Measurements from ENCODE around the gene METTL25. TPM values are rescaled to one million over a fixed set of nuclear protein-coding genes. Genes with fewer than 3 reads are reported as not detected.

The METTL25 gene
- total RNA-seq, 2 experiments from 2014 or later, result 8.0 to 12.5 TPM

- BruUV-seq (replicated peaks), result no TSS peak
- Histone ChIP-seq H3K79me2 (ENCODE audit: insufficient read depth, low read depth, low read length) (no peaks in the 10 kb centered on the region), H3K27ac (ENCODE audit: low read depth, low read length, poor library complexity, severe bottlenecking) (no peak overlapping the region), H3K4me2 (ENCODE audit: low read length) (no peak overlapping the region), H3K4me1 (ENCODE audit: insufficient read depth, low read length, poor library complexity, severe bottlenecking) (no peaks in the 10 kb centered on the region), H2AFZ (ENCODE audit: low read length) (no peak overlapping the region), H3K4me3 (ENCODE audit: low read depth, low read length, poor library complexity, severe bottlenecking) (no peak overlapping the region), H3K9me2 (ENCODE audit: insufficient read depth, low read length) (no peaks in the 10 kb centered on the region), H3K36me3 (ENCODE audit: insufficient read depth, low read length) (no peaks in the 10 kb centered on the region), H4K20me1 (ENCODE audit: insufficient read depth, low read length) (no peaks in the 10 kb centered on the region), H3K9me3 (ENCODE audit: low read length) (no peaks in the 10 kb centered on the region)
- TF ChIP-seq, protein P1, sequence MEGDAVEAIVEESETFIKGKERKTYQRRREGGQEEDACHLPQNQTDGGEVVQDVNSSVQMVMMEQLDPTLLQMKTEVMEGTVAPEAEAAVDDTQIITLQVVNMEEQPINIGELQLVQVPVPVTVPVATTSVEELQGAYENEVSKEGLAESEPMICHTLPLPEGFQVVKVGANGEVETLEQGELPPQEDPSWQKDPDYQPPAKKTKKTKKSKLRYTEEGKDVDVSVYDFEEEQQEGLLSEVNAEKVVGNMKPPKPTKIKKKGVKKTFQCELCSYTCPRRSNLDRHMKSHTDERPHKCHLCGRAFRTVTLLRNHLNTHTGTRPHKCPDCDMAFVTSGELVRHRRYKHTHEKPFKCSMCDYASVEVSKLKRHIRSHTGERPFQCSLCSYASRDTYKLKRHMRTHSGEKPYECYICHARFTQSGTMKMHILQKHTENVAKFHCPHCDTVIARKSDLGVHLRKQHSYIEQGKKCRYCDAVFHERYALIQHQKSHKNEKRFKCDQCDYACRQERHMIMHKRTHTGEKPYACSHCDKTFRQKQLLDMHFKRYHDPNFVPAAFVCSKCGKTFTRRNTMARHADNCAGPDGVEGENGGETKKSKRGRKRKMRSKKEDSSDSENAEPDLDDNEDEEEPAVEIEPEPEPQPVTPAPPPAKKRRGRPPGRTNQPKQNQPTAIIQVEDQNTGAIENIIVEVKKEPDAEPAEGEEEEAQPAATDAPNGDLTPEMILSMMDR (conservative IDR thresholded peaks at IDR 0.05; ENCODE audit: low read length), result no peak
- ChIA-PET CTCF (ENCODE audit: unreplicated experiment) (no interaction called here), POLR2A (interaction anchor here (1.2 to 2.2 kb wide), 2 partner anchors 10 to 15 kb away, joined by 6 to 7 read pairs; no protein-coding TSS in a partner anchor)
- DNase-seq (ENCODE audit: low spot score), result no peak
- intact Hi-C loops (cut with micrococcal nuclease; ENCODE audit: unreplicated experiment), result no loop called here
Observed at GRCh38 chr12:82426586-82426985, 68.3 kb downstream of the METTL25 start.

- no peaks in the 10 kb centered on the region for H3K9me2 ChIP-seq (ENCODE audit: insufficient read depth, low read length)
- CTCF ChIA-PET (ENCODE audit: unreplicated experiment), result no interaction called here
- no peak for DNase-seq (ENCODE audit: low spot score)
- intact Hi-C loops (cut with micrococcal nuclease; ENCODE audit: unreplicated experiment), result no loop called here
- no TSS peak for BruUV-seq (replicated peaks)
- H2AFZ ChIP-seq (ENCODE audit: low read length), result no peak overlapping the region
- no peaks in the 10 kb centered on the region for H3K79me2 ChIP-seq (ENCODE audit: insufficient read depth, low read depth, low read length)
- POLR2A ChIA-PET, result interaction anchor here (0.9 to 1.5 kb wide), 2 partner anchors 9 to 16 kb away, joined by 3 to 4 read pairs; no protein-coding TSS in a partner anchor
- no peaks in the 10 kb centered on the region for H3K36me3 ChIP-seq (ENCODE audit: insufficient read depth, low read length)
- no peak overlapping the region for H3K4me3 ChIP-seq (ENCODE audit: low read depth, low read length, poor library complexity, severe bottlenecking)
- H3K4me1 ChIP-seq (ENCODE audit: insufficient read depth, low read length, poor library complexity, severe bottlenecking), result no peaks in the 10 kb centered on the region
- no peak overlapping the region for H3K27ac ChIP-seq (ENCODE audit: low read depth, low read length, poor library complexity, severe bottlenecking)
- no peaks in the 10 kb centered on the region for H4K20me1 ChIP-seq (ENCODE audit: insufficient read depth, low read length)
- no peak overlapping the region for H3K4me2 ChIP-seq (ENCODE audit: low read length)
- H3K9me3 ChIP-seq (ENCODE audit: low read length), result no peaks in the 10 kb centered on the region
- no peak for TF ChIP-seq EZH2phosphoT487 (IDR thresholded peaks at IDR 0.05; ENCODE audit: borderline replicate concordance, low read depth, low read length)
- TF ChIP-seq, protein P1 (conservative IDR thresholded peaks at IDR 0.05; ENCODE audit: low read length), result no peak
Observed at GRCh38 chr12:82430541-82431145, 72.3 kb downstream of the METTL25 start.

- Histone ChIP-seq H3K27ac (ENCODE audit: low read depth, low read length, poor library complexity, severe bottlenecking) (no peak overlapping the region), H3K79me2 (ENCODE audit: insufficient read depth, low read depth, low read length) (no peaks in the 10 kb centered on the region), H3K4me3 (ENCODE audit: low read depth, low read length, poor library complexity, severe bottlenecking) (no peak overlapping the region), H3K4me2 (ENCODE audit: low read length) (no peak overlapping the region), H3K9me2 (ENCODE audit: insufficient read depth, low read length) (no peaks in the 10 kb centered on the region), H3K4me1 (ENCODE audit: insufficient read depth, low read length, poor library complexity, severe bottlenecking) (no peaks in the 10 kb centered on the region), H4K20me1 (ENCODE audit: insufficient read depth, low read length) (0 out of 2 replicates have a peak, but pooled peaks cover 3% of the 10 kb centered on the region), H3K9me3 (ENCODE audit: low read length) (no peaks in the 10 kb centered on the region), H3K36me3 (ENCODE audit: insufficient read depth, low read length) (no peaks in the 10 kb centered on the region), H2AFZ (ENCODE audit: low read length) (no peak overlapping the region)
- TF ChIP-seq, protein P1 (conservative IDR thresholded peaks at IDR 0.05; ENCODE audit: low read length), result no peak
- intact Hi-C loops (cut with micrococcal nuclease; ENCODE audit: unreplicated experiment), result no loop called here
- CTCF ChIA-PET (ENCODE audit: unreplicated experiment), result no interaction called here
- DNase-seq (ENCODE audit: low spot score), result no peak
- POLR2A ChIA-PET, result interaction anchor here (0.8 to 1.0 kb wide), 2 partner anchors 13 to 23 kb away, joined by 3 read pairs; no protein-coding TSS in a partner anchor
- no TSS peak for BruUV-seq (replicated peaks)
Observed at GRCh38 chr12:82434392-82434911, 76.1 kb downstream of the METTL25 start.
